Inflammatory macrophage treated with lipopolysaccharide for 4 hours (primary cell): ENCODE results near the gene JAKMIP2.
"Not testable (repeated sequence)": the region's sequence is repeated elsewhere in the genome, so short reads cannot be mapped to it uniquely, and the experiment has no call there.

Experiments used
- DNase-seq: peaks from one replicate; pipeline ENCODE4 v3.0.0-alpha.2; 2020

Gene JAKMIP2

GRCh38 chr5:147743678-147744374 lies 38.7 kb downstream of the JAKMIP2 start:
- no peak for DNase-seq

- no peak for DNase-seq
Measured at GRCh38 chr5:147743012-147743411, 39.5 kb downstream of the JAKMIP2 start.

DNA sequence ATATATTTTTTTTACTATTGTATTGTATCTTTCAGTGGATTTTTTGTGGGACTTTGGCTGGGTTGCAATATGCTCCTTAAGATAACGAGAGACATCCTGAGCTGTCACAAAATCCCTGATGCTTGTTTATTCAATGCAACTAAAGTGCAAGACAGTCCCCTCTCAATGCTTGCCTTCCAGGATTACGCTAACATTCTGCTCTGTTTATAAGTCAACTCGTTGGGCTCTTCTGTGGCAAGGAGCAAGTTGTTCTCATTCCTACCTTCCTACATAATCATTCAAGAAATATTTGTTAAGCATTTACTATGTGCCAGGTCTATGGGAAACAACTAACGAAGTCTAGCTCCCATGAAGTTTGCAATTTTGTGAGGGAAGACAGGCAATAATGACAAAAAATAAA lies 40.4 kb downstream of the JAKMIP2 start:
- DNase-seq, result no peak

DNA sequence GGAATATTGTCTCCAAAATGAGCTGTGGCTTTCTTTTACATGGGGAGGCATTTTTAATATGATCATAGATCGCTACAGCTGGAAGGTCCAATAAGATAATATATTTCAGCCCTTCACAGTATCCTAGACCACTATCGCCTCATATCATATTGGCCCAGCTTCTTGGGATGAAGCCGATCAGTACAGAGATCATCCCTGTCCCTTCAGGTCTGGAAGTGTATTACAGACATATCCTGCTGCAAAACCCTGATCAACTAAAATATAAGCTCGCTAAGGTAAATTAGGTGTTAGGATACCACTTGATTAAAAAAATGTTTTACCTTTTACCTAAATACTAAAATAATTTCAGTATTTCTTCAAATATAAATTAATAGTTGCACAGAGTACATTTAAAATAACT lies 41.7 kb downstream of the JAKMIP2 start:
- no peak for DNase-seq

GRCh38 chr5:147737921-147738320 lies 44.6 kb downstream of the JAKMIP2 start:
- DNase-seq, result no peak

- DNase-seq, result no peak
Measured at GRCh38 chr5:147735621-147736125, 46.9 kb downstream of the JAKMIP2 start.

- no peak for DNase-seq
Measured at GRCh38 chr5:147734894-147735293, 47.6 kb downstream of the JAKMIP2 start.

- no peak for DNase-seq
Measured at GRCh38 chr5:147733075-147733474, 49.5 kb downstream of the JAKMIP2 start.

DNA sequence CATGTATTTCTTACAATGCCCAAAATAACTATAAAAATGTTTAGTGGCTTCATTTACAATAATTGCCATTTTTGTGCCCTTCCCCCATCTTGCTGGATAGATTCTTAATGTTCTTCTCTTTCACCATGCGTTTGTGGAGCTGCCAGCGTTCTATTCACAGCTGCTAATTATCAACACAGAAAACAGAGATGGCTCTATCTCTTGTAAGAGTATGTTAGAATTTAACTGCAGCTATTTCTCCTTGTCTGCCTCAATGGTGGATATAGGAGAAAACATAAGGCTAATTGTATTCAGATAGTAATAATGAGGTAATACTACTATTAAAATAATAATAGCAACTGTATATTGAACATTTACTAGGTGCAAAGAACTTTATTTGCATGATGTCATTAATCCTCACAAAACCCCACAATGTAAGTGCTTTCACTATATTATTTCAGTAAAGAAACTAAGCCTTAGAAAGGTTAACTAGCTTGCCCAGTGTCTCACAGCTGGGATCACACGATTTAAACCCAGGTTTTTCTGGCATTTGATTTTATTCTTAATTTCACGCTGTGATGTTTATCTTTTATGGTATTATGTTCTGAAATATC lies 50.1 kb downstream of the JAKMIP2 start:
- DNase-seq, result no peak

DNA sequence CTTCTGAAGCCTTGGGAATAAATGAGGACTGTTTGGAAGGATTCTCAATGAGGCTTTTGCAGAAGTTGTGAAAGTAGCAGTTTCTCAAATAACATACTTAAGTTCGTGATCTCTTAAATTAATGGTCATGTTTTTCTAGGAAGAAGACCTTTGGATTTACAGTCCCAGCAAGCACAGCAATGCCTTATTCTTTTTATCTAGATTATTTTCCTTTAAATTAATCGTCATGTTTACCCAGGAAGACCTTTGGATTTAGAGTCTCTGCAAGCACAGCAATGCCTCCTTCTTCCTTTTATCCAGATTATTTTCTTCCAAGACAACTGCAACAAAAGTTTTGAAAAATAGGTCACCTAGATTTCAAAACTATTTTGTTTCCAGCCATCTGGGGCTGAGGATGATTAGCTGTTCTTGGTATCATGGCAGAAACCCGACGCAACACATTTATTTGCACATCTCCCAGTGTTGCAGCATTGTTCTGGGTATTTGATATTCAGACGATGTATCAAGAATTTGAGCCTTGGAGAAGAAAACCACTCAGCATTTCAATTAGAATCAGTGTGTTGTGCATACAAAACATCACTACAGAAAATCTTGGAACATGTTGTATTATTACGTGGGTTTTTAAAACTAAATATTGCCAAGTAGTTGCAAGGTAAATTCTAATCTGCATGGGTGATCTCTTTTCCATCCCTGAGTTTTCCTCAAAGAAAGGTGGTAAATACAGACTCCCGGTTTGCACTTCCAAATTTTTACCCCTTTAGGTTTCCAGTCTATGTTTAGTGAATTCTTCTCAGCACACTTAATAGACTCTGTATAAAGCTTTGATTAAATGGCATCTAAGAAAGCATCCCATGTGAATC lies 50.9 kb downstream of the JAKMIP2 start:
- no peak for DNase-seq

DNA sequence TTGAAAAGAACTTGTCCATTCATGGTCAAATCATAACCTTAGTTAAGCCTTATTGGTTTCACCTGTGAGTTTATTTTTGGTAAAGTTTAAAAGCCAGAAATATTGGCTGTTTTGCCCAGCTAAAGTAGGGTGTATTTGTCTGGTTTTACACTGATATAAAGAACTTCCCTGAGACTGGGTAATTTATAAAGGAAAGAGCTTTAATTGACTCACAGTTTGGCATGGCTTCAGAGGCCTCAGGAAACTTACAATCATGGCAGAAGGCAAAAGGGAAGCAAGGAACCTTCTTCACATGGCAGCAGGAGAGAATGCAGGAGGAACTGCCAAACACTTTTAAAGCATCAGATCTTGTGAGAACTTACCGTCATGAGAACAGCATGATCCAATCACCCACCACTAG lies 55.3 kb downstream of the JAKMIP2 start:
- no peak for DNase-seq

GRCh38 chr5:147721191-147721960 lies 61.2 kb downstream of the JAKMIP2 start:
- not testable (repeated sequence) for DNase-seq

DNA sequence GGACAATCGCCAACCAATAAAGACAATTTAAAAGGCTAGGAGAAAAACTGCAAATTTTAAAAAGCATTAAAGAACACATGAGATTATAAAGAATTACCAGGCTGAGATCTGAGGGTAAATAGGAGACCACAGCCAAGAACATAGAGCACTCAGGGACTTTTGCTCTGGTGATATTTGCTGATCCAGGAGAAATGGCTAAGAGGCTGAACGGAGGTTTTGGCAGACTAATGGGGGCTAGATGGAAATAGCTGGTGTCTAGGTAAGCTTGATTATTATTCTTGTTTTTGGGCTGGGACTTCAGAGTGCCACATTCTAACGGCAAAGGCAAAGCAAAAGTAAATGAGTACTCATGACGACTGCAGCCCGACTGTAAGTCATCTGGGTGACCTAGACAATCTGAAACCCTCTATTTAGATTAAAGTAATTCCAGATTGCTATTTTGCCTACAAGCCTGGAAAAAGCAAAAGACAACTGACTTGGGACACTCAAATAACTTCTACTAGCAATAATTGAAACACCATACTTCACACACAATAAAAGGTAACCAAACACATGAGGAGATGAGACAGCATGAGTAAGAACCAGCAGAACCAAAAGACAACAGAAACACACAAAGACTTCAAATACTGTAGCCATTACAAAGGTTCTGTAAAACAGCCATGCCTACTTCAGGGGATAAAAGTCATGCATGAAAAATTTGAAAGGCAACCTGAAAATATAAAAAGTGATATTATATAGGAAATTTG lies 68.8 kb downstream of the JAKMIP2 start:
- no peak for DNase-seq

- DNase-seq, result peak; percentile 36
Measured at GRCh38 chr5:147712598-147712997, 69.9 kb downstream of the JAKMIP2 start.

DNA sequence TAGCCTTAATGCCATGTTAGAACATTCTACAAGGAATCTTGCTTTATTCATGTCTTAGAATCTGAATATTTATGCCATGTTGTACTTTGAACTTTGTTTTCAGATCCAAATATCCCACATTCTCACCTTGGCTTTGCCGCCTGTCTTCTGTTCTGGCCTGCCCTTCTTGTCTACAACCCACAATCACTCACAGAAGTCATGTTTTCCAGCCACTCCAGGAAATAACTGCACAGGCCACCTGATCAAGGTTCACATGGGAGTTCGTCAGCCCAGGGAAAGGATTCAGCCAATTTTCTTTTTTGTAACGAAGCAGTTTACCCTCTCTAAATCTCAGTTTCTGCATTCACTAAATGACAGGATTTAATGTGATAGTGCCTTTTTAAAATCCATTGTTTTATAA lies 70.5 kb downstream of the JAKMIP2 start:
- DNase-seq, result no peak

DNA sequence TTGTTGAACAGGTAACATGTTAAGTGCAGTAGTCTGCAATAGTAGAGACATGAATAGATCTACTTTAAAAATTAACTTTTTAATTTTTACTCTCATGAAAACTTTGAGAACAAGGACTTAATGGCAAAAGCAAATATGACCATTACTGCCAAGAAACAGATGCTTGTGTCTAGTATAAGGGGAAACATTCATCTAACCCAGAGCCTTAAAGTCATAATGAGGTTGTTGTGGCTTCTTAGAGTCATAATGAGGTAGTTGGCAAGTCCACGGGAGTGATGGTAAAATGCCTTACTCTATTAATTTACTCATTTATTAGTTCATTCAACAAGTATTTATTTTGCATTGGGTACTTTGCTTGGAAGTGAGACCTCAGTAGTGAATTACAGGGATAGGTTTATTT lies 71.5 kb downstream of the JAKMIP2 start:
- DNase-seq, result no peak

GRCh38 chr5:147708708-147709107 lies 73.8 kb downstream of the JAKMIP2 start:
- no peak for DNase-seq

DNA sequence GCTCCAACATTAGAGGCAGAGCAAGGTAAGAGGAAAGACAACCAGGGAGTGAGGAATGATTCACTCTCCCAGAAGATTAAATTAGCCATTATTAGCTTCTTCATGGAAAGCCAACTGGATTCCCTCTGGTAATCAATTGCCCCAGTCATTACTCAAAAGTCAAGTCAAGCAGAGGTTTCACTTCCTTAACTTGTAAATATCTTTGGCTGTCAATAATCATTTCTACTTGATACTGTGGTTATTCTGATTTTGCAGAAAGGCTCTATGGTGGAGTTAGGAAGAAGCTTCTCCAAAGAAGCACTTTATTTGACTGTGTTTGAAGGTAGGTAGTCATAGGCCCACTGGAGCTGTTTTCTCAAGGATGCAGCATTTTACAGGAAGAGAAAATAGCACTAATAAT lies 78.0 kb downstream of the JAKMIP2 start:
- DNase-seq, result no peak

DNA sequence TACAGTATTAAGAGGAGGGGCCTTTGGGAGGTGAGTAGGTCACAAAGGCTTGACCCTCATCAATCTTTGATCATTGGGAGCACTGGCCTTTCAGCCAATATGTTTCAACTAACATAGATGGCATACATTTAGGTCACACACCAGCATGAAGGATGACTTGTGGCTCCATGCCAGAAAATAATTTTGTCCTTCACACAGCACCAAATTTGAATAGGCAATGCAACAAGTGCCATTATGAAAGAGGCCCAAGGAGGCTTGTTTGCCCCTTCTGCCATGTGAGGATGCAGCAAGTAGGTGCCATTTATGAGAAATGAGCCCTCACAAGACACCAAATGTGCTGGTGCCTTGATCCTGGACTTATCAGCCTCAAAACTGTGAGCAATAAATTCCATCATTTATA lies 81.1 kb downstream of the JAKMIP2 start:
- DNase-seq, result no peak

DNA sequence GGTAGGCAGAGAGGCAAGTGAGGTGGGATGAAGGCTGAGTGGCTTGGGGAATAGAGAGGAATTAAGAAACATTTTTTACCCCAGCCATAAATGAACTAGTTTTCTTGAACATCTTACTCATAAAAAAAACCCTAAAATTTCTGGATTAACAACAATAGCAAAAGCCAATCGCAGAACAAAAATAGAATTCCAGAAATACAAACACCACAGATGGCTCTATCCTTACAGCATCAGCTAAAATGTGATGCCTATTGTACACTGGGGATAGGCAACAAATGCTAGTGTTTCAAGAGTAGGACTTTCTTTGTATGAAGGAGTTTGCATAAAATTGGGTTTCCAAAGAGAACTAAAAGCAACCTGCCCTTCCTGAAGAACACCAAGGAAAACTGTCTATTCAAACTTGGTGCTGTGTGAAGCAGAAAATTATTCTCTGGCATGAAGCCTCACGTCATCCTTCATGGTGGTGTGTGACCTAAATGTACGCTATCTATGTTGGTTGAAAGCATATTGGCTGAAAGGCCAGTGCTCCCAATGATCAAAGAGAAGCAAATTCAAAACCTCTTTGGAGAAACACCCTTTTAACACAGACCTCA lies 82.9 kb downstream of the JAKMIP2 start:
- no peak for DNase-seq

DNA sequence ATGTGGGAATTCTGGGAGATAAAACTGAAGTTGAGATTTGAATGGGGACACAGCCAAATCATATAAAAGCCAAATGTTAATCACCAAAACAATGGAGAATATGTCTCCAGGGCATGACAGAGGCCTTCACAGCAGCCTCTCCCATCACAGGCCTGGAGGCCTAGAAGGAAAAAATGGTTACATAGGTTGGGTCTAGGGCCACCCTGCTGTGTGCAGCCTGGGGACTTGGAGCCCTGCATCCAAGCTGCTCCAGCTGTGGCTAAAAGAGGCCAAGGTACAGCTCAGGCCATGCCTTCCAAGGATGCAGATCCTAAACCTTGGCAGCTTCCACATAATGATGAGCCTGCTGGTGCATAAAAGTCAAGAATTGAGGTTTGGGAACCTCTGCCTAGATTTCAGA lies 85.1 kb downstream of the JAKMIP2 start:
- no peak for DNase-seq

DNA sequence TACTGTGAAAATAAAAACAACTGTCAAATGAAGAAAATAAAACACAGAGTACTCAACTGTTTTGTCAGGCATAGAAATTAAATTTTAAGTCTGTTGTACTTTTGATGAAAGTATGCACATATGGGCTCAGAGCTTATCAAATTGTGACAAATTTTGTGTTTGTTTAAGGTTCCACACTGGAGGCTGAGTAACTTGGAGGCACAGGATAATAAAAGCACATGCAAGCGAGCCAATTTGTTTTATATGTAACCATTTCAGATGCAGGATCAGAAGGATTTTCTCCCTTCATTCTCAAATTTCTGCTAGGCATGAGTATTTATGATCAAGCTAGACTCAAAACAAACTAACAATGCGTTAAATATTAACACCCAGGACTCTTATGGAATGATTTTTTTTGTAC lies 87.8 kb downstream of the JAKMIP2 start:
- DNase-seq, result no peak
